GM23338 (cell line): Measurements from ENCODE around the gene DST. TPM values are rescaled to one million over a fixed set of nuclear protein-coding genes. Genes with fewer than 3 reads are reported as not detected.

Source experiments
- ATAC-seq: fragments of 200-7000 bp; cut with Tn5 transposase; 3 replicates; pipeline ENCODE4 v1.9.1; 2020
- DNase-seq: peaks from one replicate; pipeline ENCODE4 v3.0.0-alpha.2; 2015; ENCODE audit warnings: low spot score
- H2AFZ ChIP-seq: fragments of 200-600 bp; sonication (generic); 2 replicates; pipeline ENCODE4 v1.8.0; 2016; ENCODE audit warnings: antibody characterized with exemption, mild to moderate bottlenecking, moderate library complexity
- H3F3A ChIP-seq: fragments of 200-600 bp; sonication (generic); replicated peaks from 2 replicates; pipeline ENCODE4 v1.8.0; 2017; ENCODE audit warnings: antibody characterized with exemption, mixed run types, low read depth
- H3K27ac ChIP-seq: fragments of 200-600 bp; sonication (generic); 2 replicates; pipeline ENCODE4 v1.6.1; 2016; ENCODE audit warnings: low read depth
- H3K27me3 ChIP-seq: fragments of 200-600 bp; sonication (generic); 2 replicates; pipeline ENCODE4 v1.8.0; 2016; ENCODE audit warnings: mild to moderate bottlenecking, mixed run types, moderate library complexity; ENCODE audit not compliant: insufficient read depth
- H3K36me3 ChIP-seq: fragments of 200-600 bp; sonication (generic); 2 replicates; pipeline ENCODE4 v1.8.0; 2016; ENCODE audit warnings: mild to moderate bottlenecking; ENCODE audit not compliant: insufficient read depth
- H3K4me1 ChIP-seq: fragments of 200-600 bp; sonication (generic); 2 replicates; pipeline ENCODE4 v1.8.0; 2016; ENCODE audit warnings: mild to moderate bottlenecking, moderate library complexity; ENCODE audit not compliant: insufficient read depth
- H3K4me2 ChIP-seq: fragments of 200-600 bp; sonication (generic); 2 replicates; pipeline ENCODE4 v1.7.1; 2017; ENCODE audit warnings: mixed run types
- H3K4me3 ChIP-seq: fragments of 200-600 bp; sonication (generic); 2 replicates; pipeline ENCODE4 v1.6.1; 2016; ENCODE audit warnings: mixed run types
- H3K79me2 ChIP-seq: fragments of 200-600 bp; sonication (generic); replicated peaks from 2 replicates; pipeline ENCODE4 v1.8.0; 2017; ENCODE audit warnings: mild to moderate bottlenecking; ENCODE audit not compliant: insufficient read depth
- H3K9me2 ChIP-seq: fragments of 200-600 bp; sonication (generic); 2 replicates; pipeline ENCODE4 v1.8.0; 2017; ENCODE audit not compliant: insufficient read depth
- H4K20me1 ChIP-seq: fragments of 200-600 bp; sonication (generic); replicated peaks from 2 replicates; pipeline ENCODE4 v1.8.0; 2017; ENCODE audit warnings: mild to moderate bottlenecking; ENCODE audit not compliant: insufficient read depth
- H3K27ac Mint-ChIP-seq: 2 replicates; pipeline ENCODE4 v1.8.0; 2020; ENCODE audit warnings: inconsistent platforms, mild to moderate bottlenecking, moderate library complexity, mixed read lengths
- H3K27me3 Mint-ChIP-seq: 3 replicates; pipeline ENCODE4 v1.8.0; 2022; ENCODE audit warnings: low read depth, mild to moderate bottlenecking, moderate library complexity, mixed read lengths, inconsistent platforms; ENCODE audit not compliant: insufficient read depth, poor library complexity
- H3K36me3 Mint-ChIP-seq: 3 replicates; pipeline ENCODE4 v1.8.0; 2021; ENCODE audit warnings: low read depth, mild to moderate bottlenecking, inconsistent platforms, moderate library complexity, mixed read lengths
- H3K4me1 Mint-ChIP-seq: 3 replicates; pipeline ENCODE4 v1.8.0; 2020; ENCODE audit warnings: mild to moderate bottlenecking, inconsistent platforms, mixed read lengths
- H3K4me3 Mint-ChIP-seq: 3 replicates; pipeline ENCODE4 v1.8.0; 2021; ENCODE audit warnings: moderate library complexity, mild to moderate bottlenecking, inconsistent platforms, mixed read lengths
- H3K9me3 Mint-ChIP-seq: 3 replicates; pipeline ENCODE4 v1.8.0; 2020; ENCODE audit warnings: moderate library complexity, mild to moderate bottlenecking, inconsistent platforms, mixed read lengths
- CREB1 ChIP-seq: fragments of 250-450 bp; sonication (Bioruptor Pico); IDR thresholded peaks from 2 replicates; pipeline ENCODE4 v1.5.0; 2020; ENCODE audit warnings: low read depth, mild to moderate bottlenecking, moderate library complexity
- ETS1 ChIP-seq: IDR thresholded peaks from 2 replicates; pipeline ENCODE4 v1.6.1; 2016; ENCODE audit warnings: antibody characterized with exemption
- EZH2 ChIP-seq: fragments of 200-600 bp; sonication (generic); IDR thresholded peaks from one replicate; pipeline ENCODE4 v1.8.0; 2017; ENCODE audit warnings: antibody characterized with exemption, mild to moderate bottlenecking, low read depth; ENCODE audit not compliant: unreplicated experiment
- EZH2phosphoT487 ChIP-seq: fragments of 200-600 bp; sonication (generic); IDR thresholded peaks from one replicate; pipeline ENCODE4 v1.8.1; 2018; ENCODE audit warnings: antibody characterized with exemption; ENCODE audit not compliant: unreplicated experiment
- JUNB ChIP-seq: IDR thresholded peaks from one replicate; pipeline ENCODE4 v1.6.1; 2016; ENCODE audit warnings: antibody characterized with exemption; ENCODE audit not compliant: unreplicated experiment
- NANOG ChIP-seq: IDR thresholded peaks from 2 replicates; pipeline ENCODE4 v1.6.1; 2016; ENCODE audit warnings: antibody characterized with exemption, borderline replicate concordance
- POLR2AphosphoS5 ChIP-seq: IDR thresholded peaks from 2 replicates; pipeline ENCODE4 v1.6.1; 2016; ENCODE audit warnings: antibody characterized with exemption, low read depth
- STAT1 ChIP-seq: IDR thresholded peaks from one replicate; pipeline ENCODE4 v1.6.1; 2016; ENCODE audit warnings: antibody characterized with exemption; ENCODE audit not compliant: unreplicated experiment
- ZNF114 ChIP-seq: fragments of 250-450 bp; sonication (Bioruptor Pico); IDR thresholded peaks from 2 replicates; pipeline ENCODE4 v1.5.0; 2020; ENCODE audit warnings: mild to moderate bottlenecking, moderate library complexity
- ZNF331 ChIP-seq: fragments of 250-450 bp; sonication (Bioruptor Pico); IDR thresholded peaks from 2 replicates; pipeline ENCODE4 v1.5.0; 2020; ENCODE audit warnings: low read depth, mild to moderate bottlenecking, moderate library complexity
- ZNF462 ChIP-seq: fragments of 250-450 bp; sonication (Bioruptor Pico); IDR thresholded peaks from 2 replicates; pipeline ENCODE4 v1.5.0; 2020; ENCODE audit warnings: mild to moderate bottlenecking, moderate library complexity
- polyA plus RNA-seq: library from polyadenylated mRNA; unstranded; fragments of >200 nt; fragmentation: Nextera tagmentation; extraction: Ambion mirVana; gene quantifications from 2 replicates; pipeline ENCODE4 v1.2.1, GENCODE V29; 2016
- total RNA-seq: library from RNA; depleted of rRNA; stranded (reverse); fragments of >200 nt; shearing (Covaris generic); gene quantifications from 2 replicates; pipeline ENCODE4 v1.2.3, GENCODE V29; 2014
- TF ChIP-seq, protein P1 (sequence below): IDR thresholded peaks from one replicate; pipeline ENCODE4 v1.6.1; 2018; ENCODE audit warnings: antibody characterized with exemption; ENCODE audit not compliant: unreplicated experiment
- TF ChIP-seq, protein P2 (sequence below), 2 experiments: fragments of 200-600 bp in 1 of 2; sonication (generic) in 1 of 2; conservative IDR thresholded peaks; 2 replicates each; pipeline versions ENCODE4 v1.5.1 to v1.6.1; 2016 to 2017; ENCODE audit warnings: antibody characterized with exemption in 2 of 2, low read depth in 2 of 2, mild to moderate bottlenecking in 2 of 2, moderate library complexity in 1 of 2

The DST gene
- total and polyA plus RNA-seq, 2 experiments from 2014 or later, result 88.7 to 188 TPM

GRCh38 chr6:56521976-56522375, 120.7 kb downstream of the DST start:
- Histone ChIP-seq H3K4me2 (peak overlapping the region; percentile 55), H3K9me2 (no peaks in the 10 kb centered on the region), H3K4me1 (peaks cover 61% of the 10 kb centered on the region), H3F3A (no peaks in the 10 kb centered on the region), H3K27me3 (no peaks in the 10 kb centered on the region), H3K36me3 (no peaks in the 10 kb centered on the region), H3K79me2 (peaks cover 9% of the 10 kb centered on the region; the same call in 1 of the 2 replicates), H4K20me1 (no peaks in the 10 kb centered on the region), H3K4me3 (peak overlapping the region; percentile 24; the same call in 1 of the 2 replicates), H2AFZ (no peak overlapping the region), H3K27ac (peak overlapping the region; percentile 78)
- no peaks in the 10 kb centered on the region for H3K9me3 Mint-ChIP-seq
- H3K4me1 Mint-ChIP-seq, result peaks cover 62% of the 10 kb centered on the region
- H3K36me3 Mint-ChIP-seq, result peaks cover 32% of the 10 kb centered on the region
- peak; percentile 24 for DNase-seq
- no peak overlapping the region; the same call in 2 of the 3 replicates for H3K4me3 Mint-ChIP-seq
- no peak for TF ChIP-seq NANOG
- TF ChIP-seq, protein P1, sequence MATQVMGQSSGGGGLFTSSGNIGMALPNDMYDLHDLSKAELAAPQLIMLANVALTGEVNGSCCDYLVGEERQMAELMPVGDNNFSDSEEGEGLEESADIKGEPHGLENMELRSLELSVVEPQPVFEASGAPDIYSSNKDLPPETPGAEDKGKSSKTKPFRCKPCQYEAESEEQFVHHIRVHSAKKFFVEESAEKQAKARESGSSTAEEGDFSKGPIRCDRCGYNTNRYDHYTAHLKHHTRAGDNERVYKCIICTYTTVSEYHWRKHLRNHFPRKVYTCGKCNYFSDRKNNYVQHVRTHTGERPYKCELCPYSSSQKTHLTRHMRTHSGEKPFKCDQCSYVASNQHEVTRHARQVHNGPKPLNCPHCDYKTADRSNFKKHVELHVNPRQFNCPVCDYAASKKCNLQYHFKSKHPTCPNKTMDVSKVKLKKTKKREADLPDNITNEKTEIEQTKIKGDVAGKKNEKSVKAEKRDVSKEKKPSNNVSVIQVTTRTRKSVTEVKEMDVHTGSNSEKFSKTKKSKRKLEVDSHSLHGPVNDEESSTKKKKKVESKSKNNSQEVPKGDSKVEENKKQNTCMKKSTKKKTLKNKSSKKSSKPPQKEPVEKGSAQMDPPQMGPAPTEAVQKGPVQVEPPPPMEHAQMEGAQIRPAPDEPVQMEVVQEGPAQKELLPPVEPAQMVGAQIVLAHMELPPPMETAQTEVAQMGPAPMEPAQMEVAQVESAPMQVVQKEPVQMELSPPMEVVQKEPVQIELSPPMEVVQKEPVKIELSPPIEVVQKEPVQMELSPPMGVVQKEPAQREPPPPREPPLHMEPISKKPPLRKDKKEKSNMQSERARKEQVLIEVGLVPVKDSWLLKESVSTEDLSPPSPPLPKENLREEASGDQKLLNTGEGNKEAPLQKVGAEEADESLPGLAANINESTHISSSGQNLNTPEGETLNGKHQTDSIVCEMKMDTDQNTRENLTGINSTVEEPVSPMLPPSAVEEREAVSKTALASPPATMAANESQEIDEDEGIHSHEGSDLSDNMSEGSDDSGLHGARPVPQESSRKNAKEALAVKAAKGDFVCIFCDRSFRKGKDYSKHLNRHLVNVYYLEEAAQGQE, result no peak
- TF ChIP-seq, protein P2, sequence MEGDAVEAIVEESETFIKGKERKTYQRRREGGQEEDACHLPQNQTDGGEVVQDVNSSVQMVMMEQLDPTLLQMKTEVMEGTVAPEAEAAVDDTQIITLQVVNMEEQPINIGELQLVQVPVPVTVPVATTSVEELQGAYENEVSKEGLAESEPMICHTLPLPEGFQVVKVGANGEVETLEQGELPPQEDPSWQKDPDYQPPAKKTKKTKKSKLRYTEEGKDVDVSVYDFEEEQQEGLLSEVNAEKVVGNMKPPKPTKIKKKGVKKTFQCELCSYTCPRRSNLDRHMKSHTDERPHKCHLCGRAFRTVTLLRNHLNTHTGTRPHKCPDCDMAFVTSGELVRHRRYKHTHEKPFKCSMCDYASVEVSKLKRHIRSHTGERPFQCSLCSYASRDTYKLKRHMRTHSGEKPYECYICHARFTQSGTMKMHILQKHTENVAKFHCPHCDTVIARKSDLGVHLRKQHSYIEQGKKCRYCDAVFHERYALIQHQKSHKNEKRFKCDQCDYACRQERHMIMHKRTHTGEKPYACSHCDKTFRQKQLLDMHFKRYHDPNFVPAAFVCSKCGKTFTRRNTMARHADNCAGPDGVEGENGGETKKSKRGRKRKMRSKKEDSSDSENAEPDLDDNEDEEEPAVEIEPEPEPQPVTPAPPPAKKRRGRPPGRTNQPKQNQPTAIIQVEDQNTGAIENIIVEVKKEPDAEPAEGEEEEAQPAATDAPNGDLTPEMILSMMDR (conservative IDR thresholded peaks at IDR 0.05; ENCODE audit: low read depth in 2 of 2), result no peak
- no peak for TF ChIP-seq EZH2phosphoT487
- no peak for TF ChIP-seq EZH2
- no peak for TF ChIP-seq ETS1
- no peak for TF ChIP-seq CREB1 (CRISPR knock-in tag)
- TF ChIP-seq ZNF331 (CRISPR knock-in tag), result no peak
- TF ChIP-seq POLR2AphosphoS5, result no peak
- TF ChIP-seq JUNB, result no peak
- TF ChIP-seq ZNF462, result no peak
- no peak for TF ChIP-seq ZNF114
- TF ChIP-seq STAT1, result no peak
- peak; percentile 73 for ATAC-seq
- H3K27me3 Mint-ChIP-seq, result no peaks in the 10 kb centered on the region
- H3K27ac Mint-ChIP-seq, result peak overlapping the region; percentile 88
